Testis (tissue), 2 donors: ENCODE data around the gene PTCH1.

Source experiments
- POLR2A ChIP-seq: fragments of 450-650 bp; IDR thresholded peaks from one replicate; pipeline ENCODE4 v1.6.1; 2017; ENCODE audit warnings: antibody characterized with exemption, mild to moderate bottlenecking, moderate library complexity
- TF ChIP-seq, protein P1 (sequence below), 3 experiments: fragments of 450-650 bp in 2 of 3; fragments of 200-600 bp in 1 of 3; sonication (generic) in 1 of 3; IDR thresholded peaks; one replicate each; pipeline ENCODE4 v1.5.1; 2016 to 2019; ENCODE audit warnings: antibody characterized with exemption in 3 of 3, mild to moderate bottlenecking in 2 of 3, moderate library complexity in 1 of 3

DNA sequence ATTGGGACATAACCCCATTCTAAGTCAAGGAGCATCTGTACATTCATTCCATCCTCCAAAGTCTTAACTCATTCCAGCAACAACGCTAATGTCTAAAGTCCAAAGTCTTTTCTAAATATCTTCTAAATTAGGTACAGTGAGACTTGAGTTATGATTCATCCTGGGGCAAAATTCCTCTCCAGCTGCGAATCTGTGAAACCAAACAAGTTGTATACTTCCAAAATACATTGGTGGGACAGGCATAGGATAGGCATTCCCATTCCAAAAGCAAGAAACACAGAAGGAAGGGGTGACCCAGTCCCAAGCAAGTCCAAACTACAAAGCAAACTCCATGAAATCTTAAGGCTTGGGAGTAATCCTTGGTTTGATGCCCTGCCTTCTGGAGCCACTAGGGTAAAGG, 101.6 kb downstream of the PTCH1 start:
- TF ChIP-seq, protein P1, sequence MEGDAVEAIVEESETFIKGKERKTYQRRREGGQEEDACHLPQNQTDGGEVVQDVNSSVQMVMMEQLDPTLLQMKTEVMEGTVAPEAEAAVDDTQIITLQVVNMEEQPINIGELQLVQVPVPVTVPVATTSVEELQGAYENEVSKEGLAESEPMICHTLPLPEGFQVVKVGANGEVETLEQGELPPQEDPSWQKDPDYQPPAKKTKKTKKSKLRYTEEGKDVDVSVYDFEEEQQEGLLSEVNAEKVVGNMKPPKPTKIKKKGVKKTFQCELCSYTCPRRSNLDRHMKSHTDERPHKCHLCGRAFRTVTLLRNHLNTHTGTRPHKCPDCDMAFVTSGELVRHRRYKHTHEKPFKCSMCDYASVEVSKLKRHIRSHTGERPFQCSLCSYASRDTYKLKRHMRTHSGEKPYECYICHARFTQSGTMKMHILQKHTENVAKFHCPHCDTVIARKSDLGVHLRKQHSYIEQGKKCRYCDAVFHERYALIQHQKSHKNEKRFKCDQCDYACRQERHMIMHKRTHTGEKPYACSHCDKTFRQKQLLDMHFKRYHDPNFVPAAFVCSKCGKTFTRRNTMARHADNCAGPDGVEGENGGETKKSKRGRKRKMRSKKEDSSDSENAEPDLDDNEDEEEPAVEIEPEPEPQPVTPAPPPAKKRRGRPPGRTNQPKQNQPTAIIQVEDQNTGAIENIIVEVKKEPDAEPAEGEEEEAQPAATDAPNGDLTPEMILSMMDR (IDR thresholded peaks at IDR 0.05) = no peak
- no peak for TF ChIP-seq POLR2A
